DOHH2 (cell line): ENCODE measurements around the gene SNRNP35.

Experiments
- CTCF ChIP-seq: fragments of 200-600 bp; sonication (generic); IDR thresholded peaks from one replicate; pipeline ENCODE4 v1.5.1; 2014; ENCODE audit warnings: antibody characterized with exemption, mild to moderate bottlenecking, low read depth, low read length; ENCODE audit not compliant: poor library complexity, severe bottlenecking
- EZH2phosphoT487 ChIP-seq: fragments of 200-600 bp; sonication (generic); IDR thresholded peaks from 2 replicates; pipeline ENCODE4 v1.6.1; 2017; ENCODE audit warnings: borderline replicate concordance, mild to moderate bottlenecking, antibody characterized with exemption, low read length, moderate library complexity, mixed read lengths

GRCh38 chr12:123491481-123491880 lies 33.5 kb downstream of the SNRNP35 start:
- TF ChIP-seq CTCF (no peak), EZH2phosphoT487 (no peak)
